IPS DF 6.9 (cell line): ENCODE results near the gene MAD2L1BP.
"Not testable (repeated sequence)": the region's sequence is repeated elsewhere in the genome, so short reads cannot be mapped to it uniquely, and the experiment has no call there.

Experiments used
- DNase-seq: peaks from one replicate; pipeline ENCODE4 v3.0.0-alpha.2; 2013; ENCODE audit warnings: low read depth, low spot score
- H3K27ac ChIP-seq: one replicate; pipeline ENCODE4 v1.5.1; 2013; ENCODE audit warnings: low read length, control low read depth
- H3K27me3 ChIP-seq: 2 replicates; pipeline ENCODE4 v1.6.1; 2013; ENCODE audit warnings: mild to moderate bottlenecking, low read length; ENCODE audit not compliant: control insufficient read depth, insufficient read depth
- H3K36me3 ChIP-seq: 2 replicates; pipeline ENCODE4 v1.6.1; 2013; ENCODE audit warnings: low read length; ENCODE audit not compliant: control insufficient read depth, insufficient read depth
- H3K4me1 ChIP-seq: 2 replicates; pipeline ENCODE4 v1.6.1; 2013; ENCODE audit warnings: low read length; ENCODE audit not compliant: control insufficient read depth, insufficient read depth
- H3K4me3 ChIP-seq: 2 replicates; pipeline ENCODE4 v1.5.1; 2013; ENCODE audit warnings: mild to moderate bottlenecking, low read length
- H3K9me3 ChIP-seq: 2 replicates; pipeline ENCODE4 v1.6.1; 2013; ENCODE audit warnings: low read length, inconsistent platforms; ENCODE audit not compliant: control insufficient read depth, insufficient read depth
- WGBS: extraction: QIAGEN DNeasy Blood & Tissue Kit; methylation state at CpG from one replicate; pipeline ENCODE4 v1.1.7; 2013; ENCODE audit warnings: mixed read lengths, missing lambda C conversion rate; ENCODE audit not compliant: insufficient read length, insufficient coverage; 5-methylcytosine and 5-hydroxymethylcytosine counted together

The MAD2L1BP gene

GRCh38 chr6:43625393-43625992 is 10.1 kb upstream of the MAD2L1BP start:
- H3K4me1 ChIP-seq: peaks cover 1% of the 10 kb centered on the region; the same call in 1 of the 2 replicates
- H3K27ac ChIP-seq: no peak overlapping the region
- DNase-seq: no peak
- no peak overlapping the region for H3K4me3 ChIP-seq
- peaks cover 46% of the 10 kb centered on the region for H3K36me3 ChIP-seq
- H3K9me3 ChIP-seq: no peaks in the 10 kb centered on the region
- no peaks in the 10 kb centered on the region for H3K27me3 ChIP-seq
- no CpG with 5 or more reads among the region's 16 CpGs for WGBS

- H3K36me3 ChIP-seq: peaks cover 35% of the 10 kb centered on the region
- no peaks in the 10 kb centered on the region for H3K9me3 ChIP-seq
- no peak overlapping the region for H3K27ac ChIP-seq
- peaks cover 1% of the 10 kb centered on the region; the same call in 1 of the 2 replicates for H3K4me1 ChIP-seq
- no CpG with 5 or more reads among the region's 5 CpGs for WGBS
- no peaks in the 10 kb centered on the region for H3K27me3 ChIP-seq
- no peak for DNase-seq
- H3K4me3 ChIP-seq: no peak overlapping the region
Observed at GRCh38 chr6:43627008-43627825, 8.4 kb upstream of the MAD2L1BP start.

- no peaks in the 10 kb centered on the region for H3K9me3 ChIP-seq
- no CpG with 5 or more reads among the region's 25 CpGs for WGBS
- no peaks in the 10 kb centered on the region for H3K27me3 ChIP-seq
- no peak overlapping the region for H3K27ac ChIP-seq
- H3K4me1 ChIP-seq: peaks cover 1% of the 10 kb centered on the region; the same call in 1 of the 2 replicates
- H3K4me3 ChIP-seq: peak overlapping the region; percentile 71
- peak; percentile 29 for DNase-seq
- peaks cover 27% of the 10 kb centered on the region for H3K36me3 ChIP-seq
Observed at GRCh38 chr6:43628393-43629103, 7.1 kb upstream of the MAD2L1BP start.

DNA sequence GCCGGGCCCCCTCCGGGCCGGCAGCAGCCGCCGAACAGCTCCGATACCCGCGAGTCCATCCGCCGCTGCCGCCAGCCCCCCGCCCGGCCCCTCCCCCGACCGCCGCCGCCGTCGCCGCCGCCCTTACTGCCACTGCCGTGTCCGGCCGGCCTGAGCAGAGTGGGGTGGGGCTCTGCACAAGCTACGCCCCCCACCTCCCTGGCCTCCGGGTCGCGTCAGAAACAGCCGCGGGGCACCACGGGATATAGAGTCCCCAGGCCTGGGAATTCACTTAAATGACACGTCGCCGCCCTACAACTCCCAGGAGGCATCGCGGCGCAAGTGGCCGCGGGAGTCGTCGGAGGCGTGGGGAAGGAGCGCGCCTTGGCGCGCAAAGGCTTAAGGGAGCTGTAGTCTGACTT is 6.5 kb upstream of the MAD2L1BP start, which contains the start of gene GTPBP2:
Gene GTPBP2, minus strand, starts transcription at position 161 of the 401 bp plus-strand sequence. Its CDS starts 102 bp downstream, at position 59.
- Histone ChIP-seq H3K36me3 (peaks cover 22% of the 10 kb centered on the region), H3K4me3 (peak within 1 kb of the TSS; percentile 71), H3K27me3 (no peaks in the 10 kb centered on the region), H3K27ac (no peak within 1 kb of the TSS), H3K4me1 (peaks cover 1% of the 10 kb centered on the region; the same call in 1 of the 2 replicates), H3K9me3 (no peaks in the 10 kb centered on the region)
- DNase-seq: peak; percentile 94
- WGBS: no CpG with 5 or more reads among the region's 46 CpGs

DNA sequence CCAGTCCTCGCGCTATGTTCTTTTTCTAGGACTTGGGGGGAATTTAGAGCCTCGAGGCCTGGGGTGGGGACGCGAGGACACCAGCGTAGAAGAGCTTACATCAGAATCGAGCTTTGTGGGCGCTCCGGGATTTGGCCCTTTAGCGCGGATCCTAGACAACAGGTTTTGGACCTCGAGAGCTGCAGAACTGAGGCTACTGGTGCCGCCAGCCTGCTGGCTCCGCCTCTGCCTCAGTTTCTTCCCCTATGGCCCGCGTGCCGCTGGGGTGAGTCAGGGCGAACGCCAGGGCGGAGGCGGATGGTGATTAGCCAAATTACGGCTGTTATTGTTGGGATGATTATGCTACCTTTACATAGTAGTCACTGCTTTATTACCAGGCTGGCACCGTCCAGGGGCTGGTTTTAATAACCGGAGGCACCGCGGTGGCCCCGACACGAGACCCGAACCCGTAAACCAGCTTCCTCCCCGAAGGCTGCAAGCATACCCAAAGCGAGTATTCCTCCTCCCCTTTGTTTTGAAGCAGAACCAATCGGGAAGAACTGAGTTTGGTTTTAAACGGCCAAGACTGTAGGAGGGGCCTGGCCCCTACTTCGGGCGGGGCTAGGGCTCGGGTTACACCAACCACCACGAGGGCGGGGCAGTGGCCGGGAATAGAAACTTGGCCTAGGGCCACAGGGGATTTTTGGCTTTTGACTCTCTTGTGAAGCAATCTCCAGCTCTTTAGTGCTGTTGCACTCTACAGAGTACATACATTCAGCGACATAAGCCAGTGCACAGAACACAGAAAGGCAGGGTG is 5.9 kb upstream of the MAD2L1BP start:
- peak; percentile 95 for DNase-seq
- Histone ChIP-seq H3K27ac (no peak overlapping the region), H3K4me1 (peaks cover 1% of the 10 kb centered on the region; the same call in 1 of the 2 replicates), H3K4me3 (peak overlapping the region; percentile 70; the same call in 1 of the 2 replicates), H3K27me3 (no peaks in the 10 kb centered on the region), H3K36me3 (peaks cover 16% of the 10 kb centered on the region), H3K9me3 (no peaks in the 10 kb centered on the region)
- WGBS: no CpG with 5 or more reads among the region's 41 CpGs

DNA sequence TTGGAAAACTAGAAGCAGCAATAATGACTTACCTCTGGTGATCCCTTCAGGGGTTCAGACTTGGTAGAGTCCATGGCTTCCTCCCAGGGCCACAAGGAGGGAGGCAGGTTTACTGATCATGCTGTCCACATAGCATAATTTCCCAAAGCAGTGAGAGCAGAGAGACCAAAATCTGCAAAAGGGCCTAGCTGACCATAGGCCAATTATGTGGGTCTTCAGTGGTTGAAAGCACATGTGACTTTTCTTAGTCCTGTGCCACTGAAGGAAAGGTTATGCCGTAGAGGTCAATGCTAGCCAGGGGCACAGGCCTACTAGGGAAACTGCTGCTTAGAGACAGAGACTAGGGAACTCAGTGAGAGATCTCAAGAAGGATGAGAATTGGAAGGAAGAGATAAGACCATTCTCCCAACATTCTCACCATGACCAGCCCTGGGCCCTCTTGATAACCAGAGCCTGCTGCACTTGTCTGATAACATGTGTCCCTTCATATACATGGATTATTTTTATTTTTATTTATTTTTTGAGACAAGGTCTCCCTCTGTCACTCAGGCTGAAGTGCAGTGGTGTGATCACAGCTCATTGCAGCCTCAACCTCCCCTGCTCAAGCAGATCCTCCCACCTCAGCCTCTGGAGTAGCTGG is 4.5 kb upstream of the MAD2L1BP start:
- Histone ChIP-seq H3K27ac (no peak overlapping the region), H3K4me1 (peaks cover 1% of the 10 kb centered on the region; the same call in 1 of the 2 replicates), H3K27me3 (no peaks in the 10 kb centered on the region), H3K9me3 (no peaks in the 10 kb centered on the region), H3K4me3 (no peak overlapping the region), H3K36me3 (peaks cover 4% of the 10 kb centered on the region; the same call in 1 of the 2 replicates)
- no CpG with 5 or more reads among the region's 1 CpG for WGBS
- no peak for DNase-seq

DNA sequence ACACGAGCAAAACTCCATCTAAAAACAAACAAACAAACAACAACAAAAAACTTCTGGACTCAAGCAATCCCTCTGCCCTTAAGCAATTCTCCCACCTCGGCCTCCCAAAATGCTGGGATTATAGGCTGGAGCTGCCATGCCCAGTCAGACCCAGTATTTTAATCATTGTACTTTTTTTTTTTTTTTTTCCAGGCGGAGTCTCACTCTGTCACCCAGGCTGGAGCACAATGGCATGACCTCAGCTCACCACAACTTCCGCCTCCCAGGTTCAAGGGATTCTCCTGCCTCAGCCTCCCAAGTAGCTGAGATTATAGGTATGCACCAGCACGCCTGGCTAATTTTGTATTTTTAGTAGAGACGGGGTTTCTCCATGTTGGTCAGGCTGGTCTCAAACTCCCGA is 2.6 kb upstream of the MAD2L1BP start:
- not testable (repeated sequence) for DNase-seq, H3K4me3 ChIP-seq, H3K27me3 ChIP-seq, H3K27ac ChIP-seq, H3K36me3 ChIP-seq, H3K9me3 ChIP-seq, H3K4me1 ChIP-seq
- no CpG with 5 or more reads among the region's 7 CpGs for WGBS

GRCh38 chr6:43634702-43635303 is 837 bp upstream of the MAD2L1BP start:
- Histone ChIP-seq H3K9me3 (no peaks in the 10 kb centered on the region), H3K4me3 (no peak overlapping the region), H3K4me1 (peaks cover 5% of the 10 kb centered on the region), H3K27ac (no peak overlapping the region), H3K27me3 (no peaks in the 10 kb centered on the region), H3K36me3 (peaks cover under 1% of the 10 kb centered on the region)
- DNase-seq: no peak
- WGBS: no CpG with 5 or more reads among the region's 9 CpGs

GRCh38 chr6:43636308-43636659 is 644 bp downstream of the MAD2L1BP start:
- DNase-seq: no peak
- Histone ChIP-seq H3K27ac (no peak overlapping the region), H3K9me3 (no peaks in the 10 kb centered on the region), H3K4me3 (peak overlapping the region; percentile 83; the same call in 1 of the 2 replicates), H3K36me3 (peaks cover 9% of the 10 kb centered on the region), H3K4me1 (peaks cover 4% of the 10 kb centered on the region), H3K27me3 (no peaks in the 10 kb centered on the region)
- WGBS: no CpG with 5 or more reads among the region's 7 CpGs
